ENCODE measurements around the gene ZNF506.

The ZNF506 gene

GRCh38 chr19:19758164-19758563, 63.4 kb downstream of the ZNF506 start:
- CTCF ChIA-PET, result no interaction called here
- POLR2A ChIA-PET, result no interaction called here

GRCh38 chr19:19752760-19753403, 68.7 kb downstream of the ZNF506 start:
- ChIA-PET POLR2A (no interaction called here), CTCF (interaction anchor here (0.6 kb wide), 1 partner anchor 37 kb away, joined by 3 read pairs; no protein-coding TSS in a partner anchor)
- DNase-seq (ENCODE audit: extremely low spot score), result no peak
- TF ChIP-seq PKNOX1 (IDR thresholded peaks at IDR 0.05) (no peak), NFRKB (IDR thresholded peaks at IDR 0.05) (no peak), BHLHE40 (IDR thresholded peaks at IDR 0.05; ENCODE audit: borderline replicate concordance) (no peak), HDGF (IDR thresholded peaks at IDR 0.05; ENCODE audit: borderline replicate concordance) (no peak)

More at GRCh38 chr19:19758164-19758563, 63.4 kb downstream of the ZNF506 start:
- TF ChIP-seq BHLHE40 (IDR thresholded peaks at IDR 0.05; ENCODE audit: borderline replicate concordance), result no peak
- TF ChIP-seq FOXA1 (IDR thresholded peaks at IDR 0.05), result no peak
- TF ChIP-seq LEF1 (IDR thresholded peaks at IDR 0.05; ENCODE audit: borderline replicate concordance), result no peak
- no peak for TF ChIP-seq ARNT (IDR thresholded peaks at IDR 0.05)
- DNase-seq (ENCODE audit: extremely low spot score), result no peak

GRCh38 chr19:19751846-19752245, 69.7 kb downstream of the ZNF506 start:
- POLR2A ChIA-PET, result interaction anchor here (1.2 kb wide), 1 partner anchor 19 kb away, joined by 4 read pairs; the partner anchor contains the start of gene ZNF14
- CTCF ChIA-PET, result no interaction called here
- TF ChIP-seq CTBP1 (IDR thresholded peaks at IDR 0.05; ENCODE audit: borderline replicate concordance), result no peak
- no peak for TF ChIP-seq LEF1 (IDR thresholded peaks at IDR 0.05; ENCODE audit: borderline replicate concordance)
- no peak for TF ChIP-seq FOXA1 (IDR thresholded peaks at IDR 0.05)
- no peak for TF ChIP-seq L3MBTL2 (conservative IDR thresholded peaks at IDR 0.05)
- TF ChIP-seq HDGF (IDR thresholded peaks at IDR 0.05; ENCODE audit: borderline replicate concordance), result no peak
- no peak for TF ChIP-seq SP1 (IDR thresholded peaks at IDR 0.05)
- no peak for TF ChIP-seq ZNF384 (IDR thresholded peaks at IDR 0.05)
- TF ChIP-seq NFRKB (IDR thresholded peaks at IDR 0.05), result no peak
- TF ChIP-seq BHLHE40 (IDR thresholded peaks at IDR 0.05; ENCODE audit: borderline replicate concordance), result no peak
- TF ChIP-seq TARDBP (IDR thresholded peaks at IDR 0.05), result no peak
- no peak for TF ChIP-seq PKNOX1 (IDR thresholded peaks at IDR 0.05)
- no peak for TF ChIP-seq ELF4 (IDR thresholded peaks at IDR 0.05)
- no peak for TF ChIP-seq SUZ12 (IDR thresholded peaks at IDR 0.05)
- no peak for TF ChIP-seq FOXK2 (IDR thresholded peaks at IDR 0.05)
- no peak for TF ChIP-seq ARNT (IDR thresholded peaks at IDR 0.05)
- TF ChIP-seq FOXM1 (IDR thresholded peaks at IDR 0.05; ENCODE audit: borderline replicate concordance), result no peak
- DNase-seq (ENCODE audit: extremely low spot score), result no peak

GRCh38 chr19:19750842-19751790, 70.4 kb downstream of the ZNF506 start:
- DNase-seq (ENCODE audit: extremely low spot score), result peak; percentile 4
- ChIA-PET CTCF (no interaction called here), POLR2A (interaction anchor here (1.1 to 1.2 kb wide), 2 partner anchors 18 to 25 kb away, joined by 3 to 4 read pairs; partner anchors contain the start of gene ZNF14)
- TF ChIP-seq L3MBTL2 (conservative IDR thresholded peaks at IDR 0.05) (no peak), FOXK2 (IDR thresholded peaks at IDR 0.05) (no peak), SP1 (IDR thresholded peaks at IDR 0.05) (no peak), PKNOX1 (IDR thresholded peaks at IDR 0.05) (no peak), LEF1 (IDR thresholded peaks at IDR 0.05; ENCODE audit: borderline replicate concordance) (no peak)

- no peak for TF ChIP-seq CTBP1 (IDR thresholded peaks at IDR 0.05; ENCODE audit: borderline replicate concordance)
- TF ChIP-seq L3MBTL2 (conservative IDR thresholded peaks at IDR 0.05), result no peak
- TF ChIP-seq LEF1 (IDR thresholded peaks at IDR 0.05; ENCODE audit: borderline replicate concordance), result no peak
- no peak for TF ChIP-seq BHLHE40 (IDR thresholded peaks at IDR 0.05; ENCODE audit: borderline replicate concordance)
- TF ChIP-seq ZNF384 (IDR thresholded peaks at IDR 0.05), result no peak
- no peak for TF ChIP-seq ARNT (IDR thresholded peaks at IDR 0.05)
- no peak for TF ChIP-seq HDGF (IDR thresholded peaks at IDR 0.05; ENCODE audit: borderline replicate concordance)
- no peak for TF ChIP-seq TARDBP (IDR thresholded peaks at IDR 0.05)
- TF ChIP-seq SUZ12 (IDR thresholded peaks at IDR 0.05), result no peak
- TF ChIP-seq PKNOX1 (IDR thresholded peaks at IDR 0.05), result no peak
- no peak for TF ChIP-seq NFRKB (IDR thresholded peaks at IDR 0.05)
- no peak for TF ChIP-seq FOXK2 (IDR thresholded peaks at IDR 0.05)
- no peak for TF ChIP-seq ELF4 (IDR thresholded peaks at IDR 0.05)
- TF ChIP-seq SP1 (IDR thresholded peaks at IDR 0.05), result no peak
- TF ChIP-seq FOXA1 (IDR thresholded peaks at IDR 0.05), result no peak
- TF ChIP-seq FOXM1 (IDR thresholded peaks at IDR 0.05; ENCODE audit: borderline replicate concordance), result no peak
- no peak for DNase-seq (ENCODE audit: extremely low spot score)
- ChIA-PET POLR2A (interaction anchor here (0.8 to 1.1 kb wide), 2 partner anchors 17 to 26 kb away, joined by 3 read pairs; partner anchors contain the start of gene ZNF14), CTCF (no interaction called here)
Observed at GRCh38 chr19:19749908-19750841, 71.4 kb downstream of the ZNF506 start.

Data from HEK293T (cell line).